ENCODE data around the gene PRR15. TPM values are rescaled to one million over a fixed set of nuclear protein-coding genes. Genes with fewer than 3 reads are reported as not detected.

Gene PRR15
- total RNA-seq, 1 donor from 2014 or later, result 13.0 TPM

GRCh38 chr7:29564496-29565223 is 1.0 kb downstream of the PRR15 start:
- DNase-seq (ENCODE audit: low spot score, unreplicated experiment), result peak; percentile 41
- H3K4me3 Mint-ChIP-seq (ENCODE audit: low read depth), result peak overlapping the region; percentile 98
- peaks cover 24% of the 10 kb centered on the region for H3K4me1 Mint-ChIP-seq (ENCODE audit: low read depth)
- H3K9me3 Mint-ChIP-seq (ENCODE audit: low read depth), result no peaks in the 10 kb centered on the region
- TF ChIP-seq, protein P1, sequence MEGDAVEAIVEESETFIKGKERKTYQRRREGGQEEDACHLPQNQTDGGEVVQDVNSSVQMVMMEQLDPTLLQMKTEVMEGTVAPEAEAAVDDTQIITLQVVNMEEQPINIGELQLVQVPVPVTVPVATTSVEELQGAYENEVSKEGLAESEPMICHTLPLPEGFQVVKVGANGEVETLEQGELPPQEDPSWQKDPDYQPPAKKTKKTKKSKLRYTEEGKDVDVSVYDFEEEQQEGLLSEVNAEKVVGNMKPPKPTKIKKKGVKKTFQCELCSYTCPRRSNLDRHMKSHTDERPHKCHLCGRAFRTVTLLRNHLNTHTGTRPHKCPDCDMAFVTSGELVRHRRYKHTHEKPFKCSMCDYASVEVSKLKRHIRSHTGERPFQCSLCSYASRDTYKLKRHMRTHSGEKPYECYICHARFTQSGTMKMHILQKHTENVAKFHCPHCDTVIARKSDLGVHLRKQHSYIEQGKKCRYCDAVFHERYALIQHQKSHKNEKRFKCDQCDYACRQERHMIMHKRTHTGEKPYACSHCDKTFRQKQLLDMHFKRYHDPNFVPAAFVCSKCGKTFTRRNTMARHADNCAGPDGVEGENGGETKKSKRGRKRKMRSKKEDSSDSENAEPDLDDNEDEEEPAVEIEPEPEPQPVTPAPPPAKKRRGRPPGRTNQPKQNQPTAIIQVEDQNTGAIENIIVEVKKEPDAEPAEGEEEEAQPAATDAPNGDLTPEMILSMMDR (IDR thresholded peaks at IDR 0.05; ENCODE audit: unreplicated experiment), result peak; percentile 9
- H3K27ac Mint-ChIP-seq, result peak overlapping the region; percentile 95
- H3K36me3 Mint-ChIP-seq (ENCODE audit: insufficient read depth), result peaks cover 7% of the 10 kb centered on the region
- H3K27me3 Mint-ChIP-seq, result peaks cover 9% of the 10 kb centered on the region

DNA sequence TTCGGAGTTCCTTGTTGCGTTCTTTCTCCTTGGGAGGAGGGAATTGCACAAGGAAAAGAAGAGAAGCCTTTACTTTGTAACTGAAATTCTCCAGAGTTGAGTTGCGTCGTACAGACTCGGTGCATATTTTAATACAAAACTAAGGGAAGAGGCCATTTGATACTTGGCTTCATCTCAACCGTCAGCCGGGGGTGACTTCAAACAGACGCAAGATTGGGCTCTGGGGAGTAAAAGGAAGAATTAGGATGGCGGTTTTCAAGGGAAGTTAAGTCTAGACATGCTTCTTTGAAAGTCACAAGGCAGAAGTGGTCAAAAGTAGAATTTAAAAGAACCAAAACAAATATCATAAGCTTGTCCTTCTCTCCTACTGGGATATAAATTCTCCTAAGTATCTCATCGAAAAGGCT is 1.6 kb downstream of the PRR15 start:
- Mint-ChIP-seq H3K9me3 (ENCODE audit: low read depth) (no peaks in the 10 kb centered on the region), H3K36me3 (ENCODE audit: insufficient read depth) (peaks cover 7% of the 10 kb centered on the region), H3K27ac (peak overlapping the region; percentile 95), H3K27me3 (peaks cover 9% of the 10 kb centered on the region), H3K4me3 (ENCODE audit: low read depth) (peak overlapping the region; percentile 98), H3K4me1 (ENCODE audit: low read depth) (peaks cover 27% of the 10 kb centered on the region)
- no peak for DNase-seq (ENCODE audit: low spot score, unreplicated experiment)
- TF ChIP-seq, protein P1 (IDR thresholded peaks at IDR 0.05; ENCODE audit: unreplicated experiment), result no peak

DNA sequence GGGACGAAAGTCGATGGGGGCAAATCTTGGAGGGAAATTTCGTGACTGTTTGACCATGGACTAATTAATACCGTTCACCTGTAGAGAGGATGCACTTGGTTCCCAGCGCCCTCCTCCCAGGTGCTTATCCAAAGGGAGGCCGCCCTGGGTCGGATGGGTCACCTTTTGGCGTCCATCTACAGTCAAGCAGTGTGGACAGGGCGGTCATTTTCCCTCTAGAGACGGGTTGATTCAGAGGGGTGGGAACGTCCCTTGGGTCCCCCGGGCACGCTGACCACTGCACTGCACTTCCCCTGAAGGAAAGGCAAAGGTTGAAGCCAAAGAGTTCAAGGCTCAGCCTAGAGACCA is 2.0 kb downstream of the PRR15 start:
- no peak for DNase-seq (ENCODE audit: low spot score, unreplicated experiment)
- Mint-ChIP-seq H3K4me3 (ENCODE audit: low read depth) (peak overlapping the region; percentile 98), H3K9me3 (ENCODE audit: low read depth) (no peaks in the 10 kb centered on the region), H3K27ac (no peak overlapping the region), H3K4me1 (ENCODE audit: low read depth) (peaks cover 27% of the 10 kb centered on the region), H3K36me3 (ENCODE audit: insufficient read depth) (peaks cover 7% of the 10 kb centered on the region), H3K27me3 (peaks cover 9% of the 10 kb centered on the region)
- TF ChIP-seq, protein P1 (IDR thresholded peaks at IDR 0.05; ENCODE audit: unreplicated experiment), result no peak

- Mint-ChIP-seq H3K36me3 (ENCODE audit: insufficient read depth) (peaks cover 7% of the 10 kb centered on the region), H3K4me1 (ENCODE audit: low read depth) (peaks cover 27% of the 10 kb centered on the region), H3K27ac (no peak overlapping the region), H3K4me3 (ENCODE audit: low read depth) (peak overlapping the region; percentile 48), H3K27me3 (peaks cover 8% of the 10 kb centered on the region), H3K9me3 (ENCODE audit: low read depth) (no peaks in the 10 kb centered on the region)
- DNase-seq (ENCODE audit: low spot score, unreplicated experiment), result no peak
- TF ChIP-seq, protein P1 (IDR thresholded peaks at IDR 0.05; ENCODE audit: unreplicated experiment), result no peak
Measured at GRCh38 chr7:29565982-29566746, 2.5 kb downstream of the PRR15 start.

DNA sequence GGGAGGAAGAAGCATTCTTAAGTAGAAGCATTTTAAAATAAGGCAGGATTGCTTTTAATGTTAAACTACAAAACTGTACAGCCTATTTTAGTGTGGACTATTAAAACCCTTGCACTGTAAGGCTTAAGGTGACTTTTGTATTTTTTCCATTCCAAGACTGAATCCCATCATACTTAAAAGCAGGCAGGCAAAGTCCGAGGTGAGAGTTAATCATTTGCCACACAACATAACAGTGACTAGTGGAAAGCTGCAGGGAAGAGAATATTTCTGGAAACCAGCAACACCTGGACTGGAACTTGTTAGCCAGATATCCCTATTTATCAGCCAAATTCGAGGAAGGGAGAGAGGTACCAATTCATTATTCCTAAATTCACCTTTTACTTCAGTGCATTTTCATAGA is 3.5 kb downstream of the PRR15 start:
- peaks cover 27% of the 10 kb centered on the region for H3K4me1 Mint-ChIP-seq (ENCODE audit: low read depth)
- H3K27me3 Mint-ChIP-seq, result no peaks in the 10 kb centered on the region
- peaks cover 7% of the 10 kb centered on the region for H3K36me3 Mint-ChIP-seq (ENCODE audit: insufficient read depth)
- H3K4me3 Mint-ChIP-seq (ENCODE audit: low read depth), result peak overlapping the region; percentile 48
- no peak for DNase-seq (ENCODE audit: low spot score, unreplicated experiment)
- H3K9me3 Mint-ChIP-seq (ENCODE audit: low read depth), result no peaks in the 10 kb centered on the region
- TF ChIP-seq, protein P1 (IDR thresholded peaks at IDR 0.05; ENCODE audit: unreplicated experiment), result no peak
- no peak overlapping the region for H3K27ac Mint-ChIP-seq

Measured in progenitor cell of endocrine pancreas (in vitro differentiated cells).